ENCODE results near the gene DUSP28.

The DUSP28 gene

DNA sequence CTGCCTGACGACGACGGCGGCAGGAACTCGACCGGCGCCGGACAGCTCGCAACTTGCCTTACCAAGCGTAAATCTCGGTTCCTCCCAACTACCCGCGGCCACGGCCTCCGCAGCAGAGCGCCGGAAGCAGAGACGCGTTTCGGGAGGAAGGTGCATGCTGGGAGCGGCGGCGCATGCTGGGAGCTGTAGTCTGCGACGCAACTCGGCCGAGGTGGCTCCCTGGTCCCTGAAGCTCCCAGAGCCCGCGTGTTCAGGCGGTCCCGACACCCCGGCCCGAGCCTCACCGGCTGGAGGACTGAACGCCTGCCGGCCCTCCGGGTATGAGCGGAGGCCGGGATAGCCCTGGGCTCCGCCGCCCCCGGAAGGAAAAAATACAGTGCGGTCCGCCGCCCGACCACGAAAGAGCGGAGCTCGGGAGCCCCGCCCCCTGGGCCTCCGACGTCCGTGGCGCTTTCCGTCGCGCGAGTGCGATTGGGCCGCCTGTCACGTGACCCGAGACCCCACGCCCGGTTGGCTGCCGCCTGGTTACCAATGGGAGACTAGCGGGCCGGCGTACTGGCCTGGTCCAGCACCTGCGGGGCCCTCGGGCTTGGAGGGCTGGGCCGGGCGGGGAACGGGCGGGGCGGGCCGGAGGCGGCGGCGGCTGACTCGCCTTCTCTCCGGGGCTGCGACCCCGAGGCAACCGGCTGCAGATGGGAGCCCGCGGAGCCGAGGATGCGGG is 26.2 kb downstream of the DUSP28 start, which contains the start of gene CAPN10 (continued):
- TF ChIP-seq ZNF518A (tag by site-specific recombination; conservative IDR thresholded peaks at IDR 0.05; ENCODE audit: low read depth), result peak; percentile 66
- TF ChIP-seq ZNF510 (tag by site-specific recombination; IDR thresholded peaks at IDR 0.05; ENCODE audit: insufficient replicate concordance), result no peak
- TF ChIP-seq ZNF623 (tag by site-specific recombination; IDR thresholded peaks at IDR 0.05), result no peak
- no peak for TF ChIP-seq ZNF560 (tag by site-specific recombination; IDR thresholded peaks at IDR 0.05; ENCODE audit: borderline replicate concordance)
- TF ChIP-seq ZNF660 (tag by site-specific recombination; IDR thresholded peaks at IDR 0.05), result no peak
- no peak for TF ChIP-seq ZNF121 (tag by site-specific recombination; IDR thresholded peaks at IDR 0.05)
- no peak for TF ChIP-seq ZNF701 (tag by site-specific recombination; IDR thresholded peaks at IDR 0.05)
- TF ChIP-seq, protein P1, sequence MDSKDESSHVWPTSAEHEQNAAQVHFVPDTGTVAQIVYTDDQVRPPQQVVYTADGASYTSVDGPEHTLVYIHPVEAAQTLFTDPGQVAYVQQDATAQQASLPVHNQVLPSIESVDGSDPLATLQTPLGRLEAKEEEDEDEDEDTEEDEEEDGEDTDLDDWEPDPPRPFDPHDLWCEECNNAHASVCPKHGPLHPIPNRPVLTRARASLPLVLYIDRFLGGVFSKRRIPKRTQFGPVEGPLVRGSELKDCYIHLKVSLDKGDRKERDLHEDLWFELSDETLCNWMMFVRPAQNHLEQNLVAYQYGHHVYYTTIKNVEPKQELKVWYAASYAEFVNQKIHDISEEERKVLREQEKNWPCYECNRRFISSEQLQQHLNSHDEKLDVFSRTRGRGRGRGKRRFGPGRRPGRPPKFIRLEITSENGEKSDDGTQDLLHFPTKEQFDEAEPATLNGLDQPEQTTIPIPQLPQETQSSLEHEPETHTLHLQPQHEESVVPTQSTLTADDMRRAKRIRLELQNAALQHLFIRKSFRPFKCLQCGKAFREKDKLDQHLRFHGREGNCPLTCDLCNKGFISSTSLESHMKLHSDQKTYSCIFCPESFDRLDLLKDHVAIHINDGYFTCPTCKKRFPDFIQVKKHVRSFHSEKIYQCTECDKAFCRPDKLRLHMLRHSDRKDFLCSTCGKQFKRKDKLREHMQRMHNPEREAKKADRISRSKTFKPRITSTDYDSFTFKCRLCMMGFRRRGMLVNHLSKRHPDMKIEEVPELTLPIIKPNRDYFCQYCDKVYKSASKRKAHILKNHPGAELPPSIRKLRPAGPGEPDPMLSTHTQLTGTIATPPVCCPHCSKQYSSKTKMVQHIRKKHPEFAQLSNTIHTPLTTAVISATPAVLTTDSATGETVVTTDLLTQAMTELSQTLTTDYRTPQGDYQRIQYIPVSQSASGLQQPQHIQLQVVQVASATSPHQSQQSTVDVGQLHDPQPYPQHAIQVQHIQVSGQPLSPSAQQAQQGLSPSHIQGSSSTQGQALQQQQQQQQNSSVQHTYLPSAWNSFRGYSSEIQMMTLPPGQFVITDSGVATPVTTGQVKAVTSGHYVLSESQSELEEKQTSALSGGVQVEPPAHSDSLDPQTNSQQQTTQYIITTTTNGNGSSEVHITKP (tag by site-specific recombination; IDR thresholded peaks at IDR 0.05), result peak; percentile 27; the same call in 1 of the 2 replicates
- TF ChIP-seq ZNF37A (tag by site-specific recombination; IDR thresholded peaks at IDR 0.05), result no peak
- TF ChIP-seq SP2 (tag by site-specific recombination; IDR thresholded peaks at IDR 0.05), result peak; percentile 76
- peak; percentile 66 for TF ChIP-seq ZBTB17 (tag by site-specific recombination; IDR thresholded peaks at IDR 0.05)
- TF ChIP-seq, protein P2, sequence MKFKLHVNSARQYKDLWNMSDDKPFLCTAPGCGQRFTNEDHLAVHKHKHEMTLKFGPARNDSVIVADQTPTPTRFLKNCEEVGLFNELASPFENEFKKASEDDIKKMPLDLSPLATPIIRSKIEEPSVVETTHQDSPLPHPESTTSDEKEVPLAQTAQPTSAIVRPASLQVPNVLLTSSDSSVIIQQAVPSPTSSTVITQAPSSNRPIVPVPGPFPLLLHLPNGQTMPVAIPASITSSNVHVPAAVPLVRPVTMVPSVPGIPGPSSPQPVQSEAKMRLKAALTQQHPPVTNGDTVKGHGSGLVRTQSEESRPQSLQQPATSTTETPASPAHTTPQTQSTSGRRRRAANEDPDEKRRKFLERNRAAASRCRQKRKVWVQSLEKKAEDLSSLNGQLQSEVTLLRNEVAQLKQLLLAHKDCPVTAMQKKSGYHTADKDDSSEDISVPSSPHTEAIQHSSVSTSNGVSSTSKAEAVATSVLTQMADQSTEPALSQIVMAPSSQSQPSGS (tag by site-specific recombination; IDR thresholded peaks at IDR 0.05; ENCODE audit: low read depth), result no peak
- TF ChIP-seq, protein P3, sequence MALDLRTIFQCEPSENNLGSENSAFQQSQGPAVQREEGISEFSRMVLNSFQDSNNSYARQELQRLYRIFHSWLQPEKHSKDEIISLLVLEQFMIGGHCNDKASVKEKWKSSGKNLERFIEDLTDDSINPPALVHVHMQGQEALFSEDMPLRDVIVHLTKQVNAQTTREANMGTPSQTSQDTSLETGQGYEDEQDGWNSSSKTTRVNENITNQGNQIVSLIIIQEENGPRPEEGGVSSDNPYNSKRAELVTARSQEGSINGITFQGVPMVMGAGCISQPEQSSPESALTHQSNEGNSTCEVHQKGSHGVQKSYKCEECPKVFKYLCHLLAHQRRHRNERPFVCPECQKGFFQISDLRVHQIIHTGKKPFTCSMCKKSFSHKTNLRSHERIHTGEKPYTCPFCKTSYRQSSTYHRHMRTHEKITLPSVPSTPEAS (tag by site-specific recombination; IDR thresholded peaks at IDR 0.05), result no peak
- TF ChIP-seq ZNF404 (tag by site-specific recombination; IDR thresholded peaks at IDR 0.05), result no peak
- no peak for TF ChIP-seq HIC1 (tag by site-specific recombination; IDR thresholded peaks at IDR 0.05)
- TF ChIP-seq KLF1 (tag by site-specific recombination; IDR thresholded peaks at IDR 0.05), result no peak
- no peak for TF ChIP-seq KLF7 (tag by site-specific recombination; IDR thresholded peaks at IDR 0.05; ENCODE audit: borderline replicate concordance)
- TF ChIP-seq ZBTB11 (tag by site-specific recombination; conservative IDR thresholded peaks at IDR 0.05; ENCODE audit: low read depth), result peak; percentile 93
- no peak for TF ChIP-seq ZNF174 (tag by site-specific recombination; IDR thresholded peaks at IDR 0.05)
- TF ChIP-seq ZNF501 (tag by site-specific recombination; IDR thresholded peaks at IDR 0.05), result no peak
- no peak for TF ChIP-seq ZNF544 (tag by site-specific recombination; IDR thresholded peaks at IDR 0.05)
- peak; percentile 83 for TF ChIP-seq ZEB2 (tag by site-specific recombination; IDR thresholded peaks at IDR 0.05)

Measured in HEK293 (cell line).